HS-5 (cell line): Measurements from ENCODE around the gene DHFR2.
"Not testable (repeated sequence)": the region's sequence is repeated elsewhere in the genome, so short reads cannot be mapped to it uniquely, and the experiment has no call there.

Experiments used
- DNase-seq: peaks from one replicate; pipeline ENCODE4 v3.0.0-alpha.2; 2012; ENCODE audit warnings: low read depth

DHFR2 gene

GRCh38 chr3:94065819-94066480 is 3.2 kb upstream of the DHFR2 start:
- DNase-seq = no peak

- no peak for DNase-seq
These were observed 2.4 kb upstream of the DHFR2 start for GRCh38 chr3:94065122-94065521.

GRCh38 chr3:94064243-94064860 is 1.6 kb upstream of the DHFR2 start:
- no peak for DNase-seq

- DNase-seq = no peak
These were observed 892 bp upstream of the DHFR2 start for GRCh38 chr3:94063496-94064119.

GRCh38 chr3:94061297-94061696 is 1.4 kb downstream of the DHFR2 start:
- no peak for DNase-seq

- no peak for DNase-seq
These were observed 12.2 kb downstream of the DHFR2 start for GRCh38 chr3:94050546-94050945.

- DNase-seq = no peak
These were observed 13.4 kb downstream of the DHFR2 start for GRCh38 chr3:94049267-94049666.

- no peak for DNase-seq
These were observed 16.2 kb downstream of the DHFR2 start for GRCh38 chr3:94046533-94046932.

- DNase-seq = not testable (repeated sequence)
These were observed 18.4 kb downstream of the DHFR2 start for GRCh38 chr3:94044100-94044936.

- DNase-seq = no peak
These were observed 19.4 kb downstream of the DHFR2 start for GRCh38 chr3:94043285-94043684.

- DNase-seq = peak; percentile 35
These were observed 25.7 kb downstream of the DHFR2 start for GRCh38 chr3:94036909-94037507.

- no peak for DNase-seq
These were observed 34.5 kb downstream of the DHFR2 start, which contains the start of gene STX19 for GRCh38 chr3:94028093-94028837. STX19 (minus strand) TSS chr3:94028597; CDS start chr3:94015269, 13,328 bp downstream.

- DNase-seq = no peak
These were observed 36.1 kb downstream of the DHFR2 start for GRCh38 chr3:94026623-94027022.

GRCh38 chr3:94024385-94024784 is 38.3 kb downstream of the DHFR2 start:
- no peak for DNase-seq

- DNase-seq = no peak
These were observed 42.4 kb downstream of the DHFR2 start for GRCh38 chr3:94020293-94020692.

GRCh38 chr3:94019659-94020058 is 43.1 kb downstream of the DHFR2 start:
- DNase-seq = no peak

- DNase-seq = no peak
These were observed 47.7 kb downstream of the DHFR2 start for GRCh38 chr3:94015025-94015424.

GRCh38 chr3:94012185-94012584 is 50.5 kb downstream of the DHFR2 start:
- DNase-seq = no peak

GRCh38 chr3:94011233-94011711 is 51.4 kb downstream of the DHFR2 start:
- no peak for DNase-seq

GRCh38 chr3:94009608-94010007 is 53.1 kb downstream of the DHFR2 start:
- no peak for DNase-seq

GRCh38 chr3:94008253-94008652 is 54.5 kb downstream of the DHFR2 start:
- DNase-seq = no peak
